HepG2 (cell line): ENCODE measurements around the gene SMTNL2. TPM values are rescaled to one million over a fixed set of nuclear protein-coding genes. Genes with fewer than 3 reads are reported as not detected.

Source experiments
- LCORL ChIP-seq, 2 experiments: fragments of 450-650 bp in 1 of 2; sonication (generic) in 1 of 2; formaldehyde crosslinking in 1 of 2; IDR thresholded peaks; 2 replicates each; pipeline versions ENCODE4 v1.5.0 to v1.6.1; 2017 to 2020; ENCODE audit warnings: antibody characterized with exemption in 1 of 2, missing genetic modification reagents in 1 of 2
- REST ChIP-seq, 2 experiments: IDR thresholded peaks; 2 replicates each; pipeline ENCODE4 v1.6.1; 2011 to 2012; ENCODE audit warnings: low read length in 2 of 2, borderline replicate concordance in 1 of 2, low read depth in 1 of 2, mild to moderate bottlenecking in 1 of 2, moderate library complexity in 1 of 2
- SMAD3 ChIP-seq: sonication (generic); formaldehyde crosslinking; IDR thresholded peaks from 2 replicates; pipeline ENCODE4 v1.4.0; 2020; ENCODE audit warnings: missing genetic modification reagents
- ZFP91 ChIP-seq: sonication (generic); formaldehyde crosslinking; IDR thresholded peaks from 2 replicates; pipeline ENCODE4 v1.9.0; 2022; ENCODE audit warnings: missing genetic modification reagents, mild to moderate bottlenecking, borderline replicate concordance
- polyA plus RNA-seq, 8 experiments: library from polyadenylated mRNA; depleted of rRNA in 3 of 8; stranded (reverse) in 7 of 8; unstranded in 1 of 8; fragments of >200 nt; fragmentation: Illumina TruSeq in 4 of 8; extraction: Trizol in 4 of 8; gene quantifications; 2 replicates each; pipeline versions ENCODE4 v1.2.1 to v1.2.3, GENCODE V29; 2011 to 2016; ENCODE audit warnings: low read depth in 4 of 8, missing spikeins in 1 of 8, mixed read lengths in 1 of 8; ENCODE audit not compliant: insufficient read depth in 1 of 8
- total RNA-seq, 5 experiments: library from RNA; depleted of rRNA; stranded (reverse); fragments of >200 nt; fragmentation: Illumina TruSeq; extraction: Trizol; gene quantifications; 2 replicates each; pipeline ENCODE4 v1.2.3, GENCODE V29; 2016; ENCODE audit warnings: low read depth in 1 of 5
- TF ChIP-seq, protein P1 (sequence below): sonication (generic); formaldehyde crosslinking; IDR thresholded peaks from 2 replicates; pipeline ENCODE4 v1.4.0; 2020; ENCODE audit warnings: missing genetic modification reagents

SMTNL2 gene
- total and polyA plus RNA-seq, 2 of the 13 experiments (the other 11 are each of a cell fraction or from before 2014, with no cell fraction given), result 0.41 to 5.1 TPM

- TF ChIP-seq LCORL (IDR thresholded peaks at IDR 0.05), result no peak
- no peak for TF ChIP-seq LCORL (CRISPR knock-in tag; IDR thresholded peaks at IDR 0.05)
- TF ChIP-seq SMAD3 (CRISPR knock-in tag), result no peak
- TF ChIP-seq ZFP91, result 0 out of 2 replicates have a peak, but pooled peaks have one; percentile 10
- TF ChIP-seq, protein P1, sequence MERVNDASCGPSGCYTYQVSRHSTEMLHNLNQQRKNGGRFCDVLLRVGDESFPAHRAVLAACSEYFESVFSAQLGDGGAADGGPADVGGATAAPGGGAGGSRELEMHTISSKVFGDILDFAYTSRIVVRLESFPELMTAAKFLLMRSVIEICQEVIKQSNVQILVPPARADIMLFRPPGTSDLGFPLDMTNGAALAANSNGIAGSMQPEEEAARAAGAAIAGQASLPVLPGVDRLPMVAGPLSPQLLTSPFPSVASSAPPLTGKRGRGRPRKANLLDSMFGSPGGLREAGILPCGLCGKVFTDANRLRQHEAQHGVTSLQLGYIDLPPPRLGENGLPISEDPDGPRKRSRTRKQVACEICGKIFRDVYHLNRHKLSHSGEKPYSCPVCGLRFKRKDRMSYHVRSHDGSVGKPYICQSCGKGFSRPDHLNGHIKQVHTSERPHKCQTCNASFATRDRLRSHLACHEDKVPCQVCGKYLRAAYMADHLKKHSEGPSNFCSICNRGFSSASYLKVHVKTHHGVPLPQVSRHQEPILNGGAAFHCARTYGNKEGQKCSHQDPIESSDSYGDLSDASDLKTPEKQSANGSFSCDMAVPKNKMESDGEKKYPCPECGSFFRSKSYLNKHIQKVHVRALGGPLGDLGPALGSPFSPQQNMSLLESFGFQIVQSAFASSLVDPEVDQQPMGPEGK (CRISPR knock-in tag), result peak; percentile 21; the same call in 1 of the 2 replicates
- no peak for TF ChIP-seq REST (IDR thresholded peaks at IDR 0.05; ENCODE audit: borderline replicate concordance in 1 of 2, low read depth in 1 of 2, low read length in 2 of 2)
These were observed 15.4 kb downstream of the SMTNL2 start (continued) for GRCh38 chr17:4599505-4600281.
